ENCODE data around the gene SLC26A1. TPM values are rescaled to one million over a fixed set of nuclear protein-coding genes. Genes with fewer than 3 reads are reported as not detected.

Gene SLC26A1
- total RNA-seq, 1 donor from 2014 or later, result 2.6 TPM

DNA sequence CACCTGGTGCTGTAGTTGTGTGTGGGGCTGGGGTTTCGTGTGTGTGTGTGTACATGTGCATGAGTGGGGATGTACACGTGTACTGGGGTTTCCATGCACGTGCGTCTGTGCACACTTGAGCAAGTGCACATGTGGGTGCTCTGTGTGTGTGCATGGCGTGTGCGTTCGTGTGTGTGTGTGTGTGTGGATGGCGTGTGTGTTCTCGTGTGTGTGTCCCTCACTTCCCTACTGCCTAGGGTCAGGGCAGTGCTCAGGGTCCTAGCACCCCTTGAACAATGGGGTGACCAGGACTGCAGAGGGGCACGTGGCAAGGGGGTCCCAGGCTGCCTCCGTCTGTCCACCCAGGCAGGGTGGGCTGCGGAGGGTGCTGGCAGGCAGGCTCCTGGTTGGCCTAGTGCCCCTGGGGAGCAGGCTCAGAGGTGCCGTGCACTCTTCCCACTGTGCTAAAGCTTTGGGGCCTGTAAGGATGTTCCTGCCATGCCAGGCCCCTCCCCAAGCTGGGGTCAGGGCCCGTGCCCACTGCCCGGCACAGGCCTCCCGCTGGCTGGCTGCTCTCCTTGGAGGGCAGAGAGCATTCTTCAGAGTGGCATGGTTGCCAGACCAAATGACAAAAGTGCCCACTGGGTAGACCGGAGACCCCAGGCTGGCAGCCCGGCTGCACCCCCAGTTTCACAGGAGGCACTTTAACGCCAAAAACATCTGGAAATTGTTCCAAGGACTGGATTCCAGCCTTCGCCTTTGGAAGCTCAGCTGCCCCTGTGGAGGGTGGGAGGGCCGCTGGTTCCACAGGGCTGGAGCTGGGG, 47.3 kb upstream of the SLC26A1 start:
- no peaks in the 10 kb centered on the region for H3K36me3 Mint-ChIP-seq (ENCODE audit: insufficient read depth)
- peaks cover 3% of the 10 kb centered on the region for H3K27me3 Mint-ChIP-seq
- DNase-seq (ENCODE audit: low spot score, unreplicated experiment), result no peak
- no peak overlapping the region for H3K4me3 Mint-ChIP-seq (ENCODE audit: low read depth)
- H3K27ac Mint-ChIP-seq, result no peak overlapping the region
- H3K4me1 Mint-ChIP-seq (ENCODE audit: low read depth), result peaks cover 20% of the 10 kb centered on the region
- TF ChIP-seq, protein P1, sequence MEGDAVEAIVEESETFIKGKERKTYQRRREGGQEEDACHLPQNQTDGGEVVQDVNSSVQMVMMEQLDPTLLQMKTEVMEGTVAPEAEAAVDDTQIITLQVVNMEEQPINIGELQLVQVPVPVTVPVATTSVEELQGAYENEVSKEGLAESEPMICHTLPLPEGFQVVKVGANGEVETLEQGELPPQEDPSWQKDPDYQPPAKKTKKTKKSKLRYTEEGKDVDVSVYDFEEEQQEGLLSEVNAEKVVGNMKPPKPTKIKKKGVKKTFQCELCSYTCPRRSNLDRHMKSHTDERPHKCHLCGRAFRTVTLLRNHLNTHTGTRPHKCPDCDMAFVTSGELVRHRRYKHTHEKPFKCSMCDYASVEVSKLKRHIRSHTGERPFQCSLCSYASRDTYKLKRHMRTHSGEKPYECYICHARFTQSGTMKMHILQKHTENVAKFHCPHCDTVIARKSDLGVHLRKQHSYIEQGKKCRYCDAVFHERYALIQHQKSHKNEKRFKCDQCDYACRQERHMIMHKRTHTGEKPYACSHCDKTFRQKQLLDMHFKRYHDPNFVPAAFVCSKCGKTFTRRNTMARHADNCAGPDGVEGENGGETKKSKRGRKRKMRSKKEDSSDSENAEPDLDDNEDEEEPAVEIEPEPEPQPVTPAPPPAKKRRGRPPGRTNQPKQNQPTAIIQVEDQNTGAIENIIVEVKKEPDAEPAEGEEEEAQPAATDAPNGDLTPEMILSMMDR (IDR thresholded peaks at IDR 0.05; ENCODE audit: unreplicated experiment), result no peak
- H3K9me3 Mint-ChIP-seq (ENCODE audit: low read depth), result no peaks in the 10 kb centered on the region

DNA sequence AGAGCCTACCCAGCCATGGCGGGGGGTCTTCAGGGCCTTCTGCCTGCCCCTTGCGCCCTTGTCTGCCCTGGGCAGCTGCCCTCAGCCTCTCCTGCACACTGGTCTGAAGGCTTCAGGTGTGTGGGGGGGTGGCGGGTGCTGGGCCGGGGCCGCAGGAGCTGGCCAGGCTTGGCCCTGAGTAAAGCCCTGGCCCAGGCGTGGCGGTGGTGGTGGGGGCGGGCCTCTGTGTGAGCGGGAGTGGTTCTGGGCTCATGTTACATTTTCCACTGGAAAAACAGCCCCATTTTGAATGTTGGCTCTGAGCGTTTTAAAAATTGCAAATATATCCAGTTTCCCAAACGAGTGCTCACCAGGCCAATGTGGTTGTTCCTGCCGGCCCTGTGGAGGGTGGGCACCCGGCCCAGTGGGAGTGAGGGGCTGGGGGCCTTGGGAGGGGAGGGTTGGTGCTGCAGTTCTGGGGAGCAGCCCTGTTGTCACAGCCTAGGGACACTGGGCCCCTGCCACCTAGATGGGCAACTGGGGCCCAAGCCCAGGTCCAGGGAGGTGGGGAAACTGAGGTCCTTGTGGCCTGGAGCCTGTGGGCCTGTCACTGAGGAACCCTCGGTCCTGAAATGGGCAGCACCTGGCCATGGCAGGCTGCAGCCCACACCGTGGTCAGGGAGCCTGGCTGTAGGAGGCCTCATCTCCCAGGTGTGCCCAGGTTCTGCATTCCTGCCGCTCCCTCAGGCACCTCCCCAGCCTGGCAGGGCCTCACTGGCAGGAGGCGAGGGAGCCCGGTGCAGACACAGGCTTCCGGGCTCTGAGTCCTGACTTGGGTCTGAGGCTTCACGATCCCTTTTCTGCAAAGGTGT, 46.5 kb upstream of the SLC26A1 start:
- no peaks in the 10 kb centered on the region for H3K9me3 Mint-ChIP-seq (ENCODE audit: low read depth)
- TF ChIP-seq, protein P1 (IDR thresholded peaks at IDR 0.05; ENCODE audit: unreplicated experiment), result no peak
- peaks cover 20% of the 10 kb centered on the region for H3K4me1 Mint-ChIP-seq (ENCODE audit: low read depth)
- no peak for DNase-seq (ENCODE audit: low spot score, unreplicated experiment)
- no peak overlapping the region for H3K4me3 Mint-ChIP-seq (ENCODE audit: low read depth)
- no peaks in the 10 kb centered on the region for H3K27me3 Mint-ChIP-seq
- no peaks in the 10 kb centered on the region for H3K36me3 Mint-ChIP-seq (ENCODE audit: insufficient read depth)
- H3K27ac Mint-ChIP-seq, result no peak overlapping the region

DNA sequence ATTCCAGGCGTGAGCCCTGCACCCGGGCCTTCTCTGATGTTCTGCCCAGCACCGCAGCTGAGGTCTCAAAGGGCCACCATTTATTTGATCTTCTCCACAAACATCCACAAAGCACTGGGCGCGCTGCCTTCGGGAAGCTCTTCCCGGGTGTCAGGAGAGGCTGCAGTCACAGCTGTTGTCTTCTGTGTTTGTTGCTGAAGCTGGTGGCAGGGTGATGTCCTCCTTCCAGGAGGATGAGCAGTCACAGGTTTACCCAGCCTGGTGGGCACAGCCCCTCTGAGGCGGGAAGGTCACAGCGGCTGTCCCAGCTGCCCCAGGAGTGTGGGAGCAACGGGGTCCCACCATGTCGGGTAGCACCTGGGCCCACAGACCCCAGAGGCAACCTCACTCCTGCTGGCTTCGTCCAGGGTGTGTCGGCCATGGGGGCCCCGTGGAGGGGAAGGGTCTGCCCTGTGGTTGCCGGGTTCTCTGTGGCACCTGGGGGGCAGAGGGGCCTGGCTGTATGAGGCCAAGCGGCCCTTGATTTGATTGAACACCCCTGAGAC, 45.8 kb upstream of the SLC26A1 start:
- peaks cover 20% of the 10 kb centered on the region for H3K4me1 Mint-ChIP-seq (ENCODE audit: low read depth)
- no peaks in the 10 kb centered on the region for H3K9me3 Mint-ChIP-seq (ENCODE audit: low read depth)
- no peaks in the 10 kb centered on the region for H3K27me3 Mint-ChIP-seq
- TF ChIP-seq, protein P1 (IDR thresholded peaks at IDR 0.05; ENCODE audit: unreplicated experiment), result no peak
- H3K27ac Mint-ChIP-seq, result no peak overlapping the region
- H3K36me3 Mint-ChIP-seq (ENCODE audit: insufficient read depth), result no peaks in the 10 kb centered on the region
- no peak for DNase-seq (ENCODE audit: low spot score, unreplicated experiment)
- no peak overlapping the region for H3K4me3 Mint-ChIP-seq (ENCODE audit: low read depth)

DNA sequence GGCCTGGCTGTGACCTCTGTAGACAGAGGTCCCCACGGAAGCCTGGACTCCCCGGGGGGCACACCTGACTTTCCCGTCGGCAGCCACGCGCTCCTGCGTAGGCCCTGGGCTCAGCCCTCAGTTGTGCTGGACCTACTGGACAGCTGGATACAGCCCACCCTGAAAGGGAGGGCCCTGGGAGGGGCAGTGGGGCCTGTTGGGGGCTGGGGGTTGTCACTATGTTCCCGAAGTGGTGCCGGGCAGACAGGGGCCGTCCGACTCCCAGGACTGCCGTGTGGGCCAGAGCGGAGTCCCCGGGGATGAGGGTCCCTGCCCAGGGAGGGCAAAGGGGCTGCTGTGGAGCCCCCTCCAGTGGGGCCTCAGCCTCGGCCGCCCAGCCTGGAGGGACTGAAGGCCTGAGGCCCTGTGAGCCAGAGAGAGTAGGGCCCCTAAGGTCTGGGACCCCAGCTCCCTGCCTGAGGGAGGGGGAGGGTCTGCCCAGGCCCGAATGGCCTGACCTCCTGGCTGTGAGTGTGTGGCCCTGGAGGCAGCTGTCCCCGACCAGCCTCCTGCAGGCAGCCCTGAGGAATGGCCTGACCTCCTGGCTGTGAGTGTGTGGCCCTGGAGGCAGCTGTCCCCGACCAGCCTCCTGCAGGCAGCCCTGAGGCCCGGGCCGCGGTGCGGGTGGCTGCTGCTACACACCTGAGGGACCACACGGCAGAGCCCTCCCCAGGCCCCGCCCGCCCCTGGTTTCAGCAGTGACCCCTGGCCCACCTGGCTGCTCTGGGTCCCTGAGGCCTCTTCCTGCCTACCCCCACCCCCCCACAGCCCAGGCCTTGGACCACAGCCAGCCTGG, 44.0 kb upstream of the SLC26A1 start:
- Mint-ChIP-seq H3K9me3 (ENCODE audit: low read depth) (no peaks in the 10 kb centered on the region), H3K4me3 (ENCODE audit: low read depth) (no peak overlapping the region), H3K4me1 (ENCODE audit: low read depth) (peaks cover 15% of the 10 kb centered on the region), H3K27ac (no peak overlapping the region), H3K36me3 (ENCODE audit: insufficient read depth) (no peaks in the 10 kb centered on the region), H3K27me3 (no peaks in the 10 kb centered on the region)
- TF ChIP-seq, protein P1 (IDR thresholded peaks at IDR 0.05; ENCODE audit: unreplicated experiment), result no peak
- no peak for DNase-seq (ENCODE audit: low spot score, unreplicated experiment)

Measured in progenitor cell of endocrine pancreas (in vitro differentiated cells).